Osteocyte (in vitro differentiated cells): ENCODE data around the gene CFTR. TPM values are rescaled to one million over a fixed set of nuclear protein-coding genes. Genes with fewer than 3 reads are reported as not detected.

Source experiments
- DNase-seq: peaks from one replicate; pipeline ENCODE4 v3.0.0; 2021; ENCODE audit warnings: mixed read lengths; ENCODE audit not compliant: unreplicated experiment; ENCODE audit errors: extremely low spot score
- H3K27ac Mint-ChIP-seq: one replicate; pipeline ENCODE4 v1.8.0; 2021; ENCODE audit warnings: mild to moderate bottlenecking, mixed read lengths; ENCODE audit not compliant: unreplicated experiment
- H3K27me3 Mint-ChIP-seq: one replicate; pipeline ENCODE4 v1.8.0; 2021; ENCODE audit warnings: mixed read lengths; ENCODE audit not compliant: unreplicated experiment
- H3K36me3 Mint-ChIP-seq: one replicate; pipeline ENCODE4 v1.8.0; 2021; ENCODE audit warnings: mixed read lengths; ENCODE audit not compliant: unreplicated experiment
- H3K4me1 Mint-ChIP-seq: one replicate; pipeline ENCODE4 v1.8.0; 2021; ENCODE audit warnings: mixed read lengths; ENCODE audit not compliant: unreplicated experiment
- H3K4me3 Mint-ChIP-seq: one replicate; pipeline ENCODE4 v1.8.0; 2021; ENCODE audit warnings: mild to moderate bottlenecking, moderate library complexity, mixed read lengths; ENCODE audit not compliant: unreplicated experiment
- H3K9me3 Mint-ChIP-seq: one replicate; pipeline ENCODE4 v1.8.0; 2021; ENCODE audit warnings: mixed read lengths; ENCODE audit not compliant: unreplicated experiment
- total RNA-seq: library from RNA; stranded (reverse); gene quantifications from 2 replicates; pipeline ENCODE4 v1.2.1, GENCODE V29; 2021
- TF ChIP-seq, protein P1 (sequence below): fragments of 200-600 bp; sonication (generic); IDR thresholded peaks from 2 replicates; pipeline ENCODE4 v1.5.0; 2021; ENCODE audit warnings: antibody characterized with exemption, mild to moderate bottlenecking, moderate library complexity

The CFTR gene
- total RNA-seq, 1 donor from 2014 or later = not detected

- Mint-ChIP-seq H3K36me3 (no peaks in the 10 kb centered on the region), H3K27me3 (peaks cover 10% of the 10 kb centered on the region), H3K4me1 (no peaks in the 10 kb centered on the region), H3K9me3 (no peaks in the 10 kb centered on the region), H3K4me3 (no peak overlapping the region), H3K27ac (no peak overlapping the region)
- TF ChIP-seq, protein P1, sequence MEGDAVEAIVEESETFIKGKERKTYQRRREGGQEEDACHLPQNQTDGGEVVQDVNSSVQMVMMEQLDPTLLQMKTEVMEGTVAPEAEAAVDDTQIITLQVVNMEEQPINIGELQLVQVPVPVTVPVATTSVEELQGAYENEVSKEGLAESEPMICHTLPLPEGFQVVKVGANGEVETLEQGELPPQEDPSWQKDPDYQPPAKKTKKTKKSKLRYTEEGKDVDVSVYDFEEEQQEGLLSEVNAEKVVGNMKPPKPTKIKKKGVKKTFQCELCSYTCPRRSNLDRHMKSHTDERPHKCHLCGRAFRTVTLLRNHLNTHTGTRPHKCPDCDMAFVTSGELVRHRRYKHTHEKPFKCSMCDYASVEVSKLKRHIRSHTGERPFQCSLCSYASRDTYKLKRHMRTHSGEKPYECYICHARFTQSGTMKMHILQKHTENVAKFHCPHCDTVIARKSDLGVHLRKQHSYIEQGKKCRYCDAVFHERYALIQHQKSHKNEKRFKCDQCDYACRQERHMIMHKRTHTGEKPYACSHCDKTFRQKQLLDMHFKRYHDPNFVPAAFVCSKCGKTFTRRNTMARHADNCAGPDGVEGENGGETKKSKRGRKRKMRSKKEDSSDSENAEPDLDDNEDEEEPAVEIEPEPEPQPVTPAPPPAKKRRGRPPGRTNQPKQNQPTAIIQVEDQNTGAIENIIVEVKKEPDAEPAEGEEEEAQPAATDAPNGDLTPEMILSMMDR = no peak
- no peak for DNase-seq
These were observed 50.6 kb downstream of the CFTR start for GRCh38 chr7:117530390-117530789.

- TF ChIP-seq, protein P1 = no peak
- Mint-ChIP-seq H3K27me3 (peaks cover 12% of the 10 kb centered on the region), H3K4me3 (no peak overlapping the region), H3K9me3 (no peaks in the 10 kb centered on the region), H3K4me1 (no peaks in the 10 kb centered on the region), H3K36me3 (no peaks in the 10 kb centered on the region), H3K27ac (no peak overlapping the region)
- no peak for DNase-seq
These were observed 51.9 kb downstream of the CFTR start for GRCh38 chr7:117531595-117532244.

- no peaks in the 10 kb centered on the region for H3K9me3 Mint-ChIP-seq
- H3K4me1 Mint-ChIP-seq = no peaks in the 10 kb centered on the region
- no peaks in the 10 kb centered on the region for H3K36me3 Mint-ChIP-seq
- H3K27ac Mint-ChIP-seq = no peak overlapping the region
- H3K4me3 Mint-ChIP-seq = no peak overlapping the region
- TF ChIP-seq, protein P1 = no peak
- DNase-seq = no peak
- peaks cover 13% of the 10 kb centered on the region for H3K27me3 Mint-ChIP-seq
These were observed 58.2 kb downstream of the CFTR start for GRCh38 chr7:117538053-117538452.

- H3K4me3 Mint-ChIP-seq = no peak overlapping the region
These were observed 64.2 kb downstream of the CFTR start for GRCh38 chr7:117544061-117544460.

DNA sequence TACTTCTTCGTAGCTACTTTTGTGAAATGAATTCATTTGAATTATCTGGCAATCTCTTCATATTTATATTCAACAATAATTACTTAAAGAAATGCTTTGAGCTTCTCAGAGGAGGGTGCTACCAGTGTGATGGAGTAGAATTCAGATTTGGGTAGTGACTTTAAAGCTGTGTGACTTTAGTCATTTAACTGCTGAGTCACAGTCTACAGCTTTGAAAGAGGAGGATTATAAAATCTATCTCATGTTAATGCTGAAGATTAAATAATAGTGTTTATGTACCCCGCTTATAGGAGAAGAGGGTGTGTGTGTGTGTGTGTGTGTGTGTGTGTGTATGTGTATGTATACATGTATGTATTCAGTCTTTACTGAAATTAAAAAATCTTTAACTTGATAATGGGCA, 68.2 kb downstream of the CFTR start:
- Mint-ChIP-seq H3K4me1 (no peaks in the 10 kb centered on the region), H3K9me3 (no peaks in the 10 kb centered on the region), H3K36me3 (no peaks in the 10 kb centered on the region), H3K4me3 (no peak overlapping the region), H3K27me3 (peaks cover 30% of the 10 kb centered on the region), H3K27ac (no peak overlapping the region)
- TF ChIP-seq, protein P1 = no peak
- no peak for DNase-seq

More at GRCh38 chr7:117544061-117544460, 64.2 kb downstream of the CFTR start:
- Mint-ChIP-seq H3K9me3 (no peaks in the 10 kb centered on the region), H3K4me1 (no peaks in the 10 kb centered on the region), H3K27ac (no peak overlapping the region), H3K36me3 (no peaks in the 10 kb centered on the region), H3K27me3 (peaks cover 18% of the 10 kb centered on the region)
- TF ChIP-seq, protein P1 = no peak
- DNase-seq = no peak
